AG04450 (cell line): Measurements from ENCODE around the gene PRPF4. TPM values are rescaled to one million over a fixed set of nuclear protein-coding genes. Genes with fewer than 3 reads are reported as not detected.

ENCODE experiments used
- CTCF ChIA-PET: fragments of 300-600, 350-600 bp; formaldehyde crosslinking; extraction: SDS; loops from one replicate; lab custom pipeline; 2022; ENCODE audit warnings: antibody characterized with exemption, inconsistent platforms; lab: Charles Lee
- POLR2A ChIA-PET: fragments of 350-600 bp; formaldehyde crosslinking; extraction: SDS; loops from one replicate; lab custom pipeline; 2021; ENCODE audit warnings: antibody characterized with exemption, inconsistent platforms; lab: Yijun Ruan, JAX
- DNase-seq: peaks from one replicate; pipeline ENCODE4 v3.0.0-alpha.2; 2011; ENCODE audit warnings: low read depth, low spot score
- H3K27ac ChIP-seq: one replicate; pipeline ENCODE4 v1.5.1; 2012; ENCODE audit warnings: low read depth, low read length, control low read depth
- H3K27me3 ChIP-seq: one replicate; pipeline ENCODE4 v1.6.0; 2012; ENCODE audit warnings: low read length; ENCODE audit not compliant: control insufficient read depth, insufficient read depth
- H3K4me3 ChIP-seq: 2 replicates; pipeline ENCODE4 v1.5.1; 2011; ENCODE audit warnings: mild to moderate bottlenecking, low read depth, low read length, control low read depth
- H3K9me3 ChIP-seq: 2 replicates; pipeline ENCODE4 v1.5.1; 2012; ENCODE audit warnings: low read length; ENCODE audit not compliant: control insufficient read depth, insufficient read depth
- CTCF ChIP-seq: IDR thresholded peaks from 2 replicates; pipeline ENCODE4 v1.5.1; 2011; ENCODE audit warnings: low read depth, low read length, control low read depth, inconsistent platforms
- polyA plus RNA-seq: library from polyadenylated mRNA; depleted of rRNA; stranded (reverse); fragments of >200 nt; gene quantifications from 2 replicates; pipeline ENCODE4 v1.2.3, GENCODE V29; 2011

PRPF4 gene
- polyA plus RNA-seq, 1 experiment: 20.9 TPM

- TF ChIP-seq CTCF: no peak
- no peak for DNase-seq
- Histone ChIP-seq H3K9me3 (no peaks in the 10 kb centered on the region), H3K4me3 (no peak overlapping the region), H3K27me3 (no peaks in the 10 kb centered on the region), H3K27ac (no peak overlapping the region)
- ChIA-PET POLR2A (no interaction called here), CTCF (no interaction called here)
Observed at GRCh38 chr9:113328045-113328782, 52.8 kb downstream of the PRPF4 start.

GRCh38 chr9:113331780-113332179 lies 56.3 kb downstream of the PRPF4 start:
- Histone ChIP-seq H3K27ac (no peak overlapping the region), H3K27me3 (no peaks in the 10 kb centered on the region), H3K4me3 (no peak overlapping the region), H3K9me3 (no peaks in the 10 kb centered on the region)
- DNase-seq: no peak
- ChIA-PET CTCF (interaction anchor here (1.0 kb wide), 1 partner anchor 23 kb away, joined by 3 read pairs; no protein-coding TSS in a partner anchor), POLR2A (no interaction called here)
- no peak for TF ChIP-seq CTCF

GRCh38 chr9:113337714-113338113 lies 62.3 kb downstream of the PRPF4 start:
- DNase-seq: no peak
- Histone ChIP-seq H3K9me3 (no peaks in the 10 kb centered on the region), H3K27ac (no peak overlapping the region), H3K27me3 (no peaks in the 10 kb centered on the region), H3K4me3 (no peak overlapping the region)
- TF ChIP-seq CTCF: no peak
- ChIA-PET POLR2A (no interaction called here), CTCF (no interaction called here)

- no peaks in the 10 kb centered on the region for H3K27me3 ChIP-seq
- ChIA-PET CTCF (interaction anchor here (0.6 to 1.9 kb wide), 7 partner anchors 8 to 954 kb away, joined by 3 to 11 read pairs (median 6); partner anchors contain the start of genes ALAD and CDC26), POLR2A (interaction anchor here (0.6 to 2.0 kb wide), 10 partner anchors 9 to 1871 kb away, joined by 3 to 13 read pairs (median 6); partner anchors contain the start of genes ALAD, BSPRY, C9orf43 and CDC26)
- no peak for TF ChIP-seq CTCF
- peak within 1 kb of the TSS; percentile 34 for H3K27ac ChIP-seq
- H3K4me3 ChIP-seq: peak within 1 kb of the TSS; percentile 89
- no peaks in the 10 kb centered on the region for H3K9me3 ChIP-seq
- DNase-seq: peak; percentile 74
Observed at GRCh38 chr9:113340011-113340699, 64.7 kb downstream of the PRPF4 start, which contains the start of gene WDR31. WDR31 (minus strand) TSS chr9:113340275; CDS start chr9:113332022, 8,253 bp downstream.
